Upper lobe of left lung (tissue), 6 donors: ENCODE data around the gene IWS1. TPM values are rescaled to one million over a fixed set of nuclear protein-coding genes. Genes with fewer than 3 reads are reported as not detected.
"Not testable (repeated sequence)": the region's sequence is repeated elsewhere in the genome, so short reads cannot be mapped to it uniquely, and the experiment has no call there.

Experiments used
- ATAC-seq, 2 donors: fragments of 200-7000 bp; cut with Tn5 transposase; one replicate each; pipeline ENCODE4 v1.9.1; 2022; ENCODE audit warnings: mild to moderate bottlenecking in 2 of 2, moderate library complexity in 2 of 2; ENCODE audit not compliant: low FRiP score in 2 of 2
- DNase-seq, 2 donors: peaks; one replicate each; pipeline ENCODE4 v3.0.0-alpha.2; 2019 to 2020
- H3K27ac ChIP-seq, 4 donors: fragments of 200-600 bp; sonication (generic); one replicate each; pipeline ENCODE4 v1.5.1; 2016 to 2019
- H3K27me3 ChIP-seq, 4 donors: fragments of 200-600 bp; sonication (generic); one replicate each; pipeline ENCODE4 v1.5.1; 2017 to 2019
- H3K36me3 ChIP-seq, 4 donors: fragments of 200-600 bp; sonication (generic); one replicate each; pipeline ENCODE4 v1.5.1; 2016 to 2019
- H3K4me1 ChIP-seq, 4 donors: fragments of 200-600 bp; sonication (generic); one replicate each; pipeline ENCODE4 v1.5.1; 2018 to 2019
- H3K4me3 ChIP-seq, 4 donors: fragments of 200-600 bp; sonication (generic); one replicate each; pipeline ENCODE4 v1.5.1; 2017 to 2019; ENCODE audit warnings: mild to moderate bottlenecking in 2 of 4, moderate library complexity in 1 of 4
- H3K9me3 ChIP-seq, 4 donors: fragments of 200-600 bp; sonication (generic); one replicate each; pipeline ENCODE4 v1.5.1; 2018 to 2019
- EP300 ChIP-seq, 4 donors: sonication (generic); formaldehyde crosslinking; IDR thresholded peaks; one replicate each; pipeline ENCODE4 v1.5.1; 2017; ENCODE audit warnings: antibody characterized with exemption in 4 of 4, control low read depth in 2 of 4
- POLR2A ChIP-seq, 4 donors: fragments of 450-650 bp; IDR thresholded peaks; one replicate each; pipeline ENCODE4 v1.5.1; 2016 to 2017; ENCODE audit warnings: antibody characterized with exemption in 4 of 4, mild to moderate bottlenecking in 2 of 4
- POLR2AphosphoS5 ChIP-seq, 2 donors: sonication (generic); formaldehyde crosslinking; IDR thresholded peaks; one replicate each; pipeline ENCODE4 v1.5.1; 2017; ENCODE audit warnings: antibody characterized with exemption in 2 of 2
- WGBS, 2 donors: methylation state at CpG; one replicate each; pipeline ENCODE4 v1.1.5; 2017 to 2018; 5-methylcytosine and 5-hydroxymethylcytosine counted together
- total RNA-seq, 6 donors: library from RNA; depleted of rRNA in 4 of 6; stranded (reverse); fragments of >200 nt in 4 of 6; gene quantifications; one replicate each; pipeline versions ENCODE4 v1.1.0 to v1.2.1, GENCODE V29; 2016 to 2021
- TF ChIP-seq, protein P1 (sequence below), 6 experiments: fragments of 450-650 bp in 4 of 6; fragments of 200-600 bp in 2 of 6; sonication (generic) in 2 of 6; IDR thresholded peaks; one replicate each; pipeline ENCODE4 v1.5.1; 2016 to 2019; ENCODE audit warnings: antibody characterized with exemption in 6 of 6
- donor health status: DM: no; HTN: no; CAD: no; lungs with moderate emphysema.
- donor health status: DM: no; HTN: yes; CAD: no; lungs with severe emphysema.

IWS1 gene
- total RNA-seq, 6 donors from 2014 or later = 29.5 to 128 (median 58.6) TPM

DNA sequence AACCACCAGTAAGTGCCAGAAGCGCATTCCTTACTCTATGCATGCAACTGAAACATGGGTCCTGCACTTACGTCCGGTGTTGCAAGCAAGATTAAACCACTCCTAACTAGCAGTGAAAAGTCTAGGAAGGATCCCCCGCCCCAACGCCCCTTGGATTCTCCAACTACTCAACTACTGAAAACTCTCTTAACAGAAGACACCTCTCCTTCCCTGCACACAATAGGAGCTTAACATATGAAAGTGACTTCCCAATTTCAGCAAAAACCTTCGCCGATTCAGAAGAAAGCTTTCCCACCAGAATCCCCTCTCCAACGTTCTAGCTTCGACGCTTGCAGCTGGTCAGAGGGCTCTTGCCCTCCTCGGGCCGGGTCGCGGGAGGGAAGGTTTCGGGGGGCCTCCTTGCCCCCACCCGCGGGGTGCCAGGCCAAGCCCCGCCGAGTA is 578 bp downstream of the IWS1 start:
- peak; percentile 13 to 47 for ATAC-seq
- 1 to 2% methylated on average over 18 of the region's 19 CpGs for WGBS, 2 donors
- H3K4me1 ChIP-seq = peaks cover 6 to 32% (median 18%) of the 10 kb centered on the region in 4 donors

DNA sequence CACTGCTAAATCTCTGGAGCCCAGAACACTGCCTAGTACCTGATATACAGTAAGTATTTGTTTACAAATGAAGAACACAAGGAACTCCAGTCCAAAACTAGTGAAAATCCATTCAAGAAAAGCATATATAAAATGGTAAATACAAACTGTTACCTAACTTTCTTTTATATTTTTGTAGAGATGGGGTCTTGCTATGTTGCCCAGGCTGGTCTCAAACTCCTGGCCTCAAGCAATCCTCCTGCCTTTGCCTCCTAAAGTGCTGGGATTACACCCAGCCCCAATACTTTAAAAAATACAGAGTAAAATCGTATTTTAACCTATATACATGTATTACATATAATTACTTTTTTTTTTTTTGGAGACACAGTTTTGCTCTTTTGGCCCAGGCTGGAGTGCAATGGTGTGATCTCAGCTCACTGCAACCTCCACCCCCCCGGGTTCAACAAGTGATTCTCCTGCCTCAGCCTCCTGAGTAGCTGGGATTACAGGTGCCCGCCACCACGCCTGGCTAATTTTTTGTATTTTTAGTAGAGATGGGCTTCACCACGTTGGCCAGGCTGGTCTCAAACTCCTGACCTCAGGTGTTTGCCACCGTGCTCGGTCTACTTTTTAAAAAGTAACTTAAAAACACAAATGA is 2.0 kb downstream of the IWS1 start:
- Histone ChIP-seq H3K4me1 (peaks cover 6 to 32% (median 18%) of the 10 kb centered on the region in 4 donors), H3K4me3 (peak overlapping the region in 1 of 4 donors; percentile 82), H3K36me3 (peaks cover 5 to 39% (median 18%) of the 10 kb centered on the region in 4 donors)
- not testable (repeated sequence) for H3K9me3 ChIP-seq, H3K27me3 ChIP-seq, H3K27ac ChIP-seq, ATAC-seq, DNase-seq
- WGBS, 2 donors = 94 to 95% methylated on average over 7 of the region's 7 CpGs

More for the DNA sequence above, 578 bp downstream of the IWS1 start:
- no peaks in the 10 kb centered on the region for H3K27me3 ChIP-seq
- peak overlapping the region; percentile 92 to 96 (median 96) for H3K27ac ChIP-seq
- H3K9me3 ChIP-seq = no peaks in the 10 kb centered on the region
- peak overlapping the region; percentile 75 to 84 (median 79) for H3K4me3 ChIP-seq
- peaks cover 0 to 26% (median 15%) of the 10 kb centered on the region in 4 donors for H3K36me3 ChIP-seq
- no peak for DNase-seq
- TF ChIP-seq POLR2A (IDR thresholded peaks at IDR 0.05) (no peak), EP300 (IDR thresholded peaks at IDR 0.05) (no peak), POLR2AphosphoS5 (IDR thresholded peaks at IDR 0.05) (no peak)
- TF ChIP-seq, protein P1, sequence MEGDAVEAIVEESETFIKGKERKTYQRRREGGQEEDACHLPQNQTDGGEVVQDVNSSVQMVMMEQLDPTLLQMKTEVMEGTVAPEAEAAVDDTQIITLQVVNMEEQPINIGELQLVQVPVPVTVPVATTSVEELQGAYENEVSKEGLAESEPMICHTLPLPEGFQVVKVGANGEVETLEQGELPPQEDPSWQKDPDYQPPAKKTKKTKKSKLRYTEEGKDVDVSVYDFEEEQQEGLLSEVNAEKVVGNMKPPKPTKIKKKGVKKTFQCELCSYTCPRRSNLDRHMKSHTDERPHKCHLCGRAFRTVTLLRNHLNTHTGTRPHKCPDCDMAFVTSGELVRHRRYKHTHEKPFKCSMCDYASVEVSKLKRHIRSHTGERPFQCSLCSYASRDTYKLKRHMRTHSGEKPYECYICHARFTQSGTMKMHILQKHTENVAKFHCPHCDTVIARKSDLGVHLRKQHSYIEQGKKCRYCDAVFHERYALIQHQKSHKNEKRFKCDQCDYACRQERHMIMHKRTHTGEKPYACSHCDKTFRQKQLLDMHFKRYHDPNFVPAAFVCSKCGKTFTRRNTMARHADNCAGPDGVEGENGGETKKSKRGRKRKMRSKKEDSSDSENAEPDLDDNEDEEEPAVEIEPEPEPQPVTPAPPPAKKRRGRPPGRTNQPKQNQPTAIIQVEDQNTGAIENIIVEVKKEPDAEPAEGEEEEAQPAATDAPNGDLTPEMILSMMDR (IDR thresholded peaks at IDR 0.05) = no peak

DNA sequence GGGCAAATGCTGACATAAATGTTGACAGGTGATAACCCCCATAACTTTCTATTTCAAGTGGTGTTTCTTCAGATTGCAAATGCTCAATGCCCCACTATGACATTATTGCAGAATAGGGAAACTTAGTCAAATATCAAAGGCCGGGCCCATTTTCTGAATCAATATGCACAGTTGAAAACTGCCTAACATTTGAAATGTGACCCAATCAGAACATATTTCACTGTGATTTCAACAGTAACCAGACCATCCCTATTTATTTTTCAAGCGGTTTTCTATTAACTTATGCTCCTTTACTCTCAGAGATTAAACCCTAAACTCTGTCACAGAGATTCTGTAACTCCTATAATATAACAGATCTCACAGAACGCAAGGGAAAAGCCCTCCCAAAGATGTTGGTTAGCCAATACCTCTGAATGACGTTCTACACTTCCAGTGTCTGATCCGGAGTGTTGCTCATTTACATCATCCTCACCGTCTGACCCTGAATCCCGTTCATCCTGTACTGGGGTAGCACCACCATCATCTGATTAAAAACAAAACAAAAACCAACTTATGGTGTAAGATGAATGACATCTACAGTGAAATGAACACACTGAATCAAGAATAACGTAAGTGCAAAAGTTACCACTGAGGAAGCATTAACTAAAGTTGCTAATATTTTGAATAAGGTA is 2.9 kb downstream of the IWS1 start:
- DNase-seq = no peak
- H3K27me3 ChIP-seq = no peaks in the 10 kb centered on the region
- peaks cover 6 to 32% (median 18%) of the 10 kb centered on the region in 4 donors for H3K4me1 ChIP-seq
- no peak overlapping the region for H3K4me3 ChIP-seq
- no peak for TF ChIP-seq EP300 (IDR thresholded peaks at IDR 0.05)
- TF ChIP-seq POLR2AphosphoS5 (IDR thresholded peaks at IDR 0.05) = no peak
- no peak for TF ChIP-seq POLR2A (IDR thresholded peaks at IDR 0.05)
- TF ChIP-seq, protein P1 (IDR thresholded peaks at IDR 0.05) = no peak
- no peak overlapping the region for H3K27ac ChIP-seq
- no peak for ATAC-seq
- WGBS, 2 donors = 77 to 81% methylated on average over 8 of the region's 8 CpGs
- no peaks in the 10 kb centered on the region for H3K9me3 ChIP-seq
- H3K36me3 ChIP-seq = peaks cover 5 to 39% (median 18%) of the 10 kb centered on the region in 4 donors

DNA sequence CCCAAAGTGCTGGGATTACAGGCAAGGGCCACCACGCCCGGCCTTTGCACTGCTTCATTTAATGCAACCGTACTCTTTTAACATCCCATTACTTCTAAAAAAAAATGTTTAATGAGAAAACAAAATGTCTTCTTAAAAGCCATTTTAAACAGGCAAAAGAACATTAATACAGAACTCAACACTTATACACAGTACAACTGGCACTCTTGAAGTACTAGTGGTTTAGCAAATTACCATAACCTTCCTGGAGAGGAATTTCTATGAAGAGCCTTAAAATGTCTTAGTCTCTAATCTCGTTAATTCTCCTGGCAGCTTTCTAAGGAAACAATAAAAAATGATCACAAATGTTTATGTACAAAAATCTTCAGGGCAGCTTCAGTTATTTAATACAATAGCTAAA is 5.9 kb downstream of the IWS1 start:
- WGBS, 2 donors = 88 to 90% methylated on average over 4 of the region's 4 CpGs

DNA sequence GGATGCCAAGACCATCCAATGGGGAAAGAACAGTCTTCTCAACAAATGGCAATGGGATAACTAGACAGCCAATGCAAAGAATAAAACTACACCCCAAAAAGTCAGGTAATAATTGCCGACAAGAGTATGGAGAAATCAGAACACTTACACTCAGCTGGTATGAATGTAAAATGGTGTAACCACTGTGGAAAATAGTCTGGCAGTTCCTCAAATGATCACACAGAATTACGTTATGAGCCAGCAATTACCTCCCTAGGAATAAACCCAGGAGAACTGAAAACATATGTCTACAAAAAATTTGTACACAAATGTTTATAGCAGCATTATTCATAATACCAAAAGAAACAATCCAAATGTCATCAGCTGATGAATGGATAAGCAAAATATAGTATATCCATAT is 8.8 kb downstream of the IWS1 start:
- Histone ChIP-seq H3K9me3 (no peaks in the 10 kb centered on the region), H3K4me3 (no peak overlapping the region), H3K36me3 (peaks cover 5 to 55% (median 20%) of the 10 kb centered on the region in 4 donors), H3K27ac (no peak overlapping the region), H3K4me1 (peaks cover 10 to 32% (median 19%) of the 10 kb centered on the region in 4 donors), H3K27me3 (no peaks in the 10 kb centered on the region)
- 81 to 90% methylated on average over 2 of the region's 2 CpGs for WGBS, 2 donors
- no peak for TF ChIP-seq POLR2AphosphoS5 (IDR thresholded peaks at IDR 0.05)
- TF ChIP-seq, protein P1 (IDR thresholded peaks at IDR 0.05) = no peak
- TF ChIP-seq EP300 (IDR thresholded peaks at IDR 0.05) = no peak
- no peak for TF ChIP-seq POLR2A (IDR thresholded peaks at IDR 0.05)
- DNase-seq (no peak), ATAC-seq (no peak)

More for the DNA sequence above, 5.9 kb downstream of the IWS1 start:
- ATAC-seq = no peak
- H3K4me3 ChIP-seq = no peak overlapping the region
- no peak for TF ChIP-seq EP300 (IDR thresholded peaks at IDR 0.05)
- no peak for TF ChIP-seq POLR2AphosphoS5 (IDR thresholded peaks at IDR 0.05)
- H3K4me1 ChIP-seq = peaks cover 10 to 35% (median 23%) of the 10 kb centered on the region in 4 donors
- peaks cover 5 to 57% (median 19%) of the 10 kb centered on the region in 4 donors for H3K36me3 ChIP-seq
- no peak overlapping the region for H3K27ac ChIP-seq
- no peaks in the 10 kb centered on the region for H3K27me3 ChIP-seq
- H3K9me3 ChIP-seq = no peaks in the 10 kb centered on the region
- no peak for DNase-seq
